Measurements from ENCODE around the gene TXNRD2.
A peak's percentile ranks its signal among the peaks of the same experiment; 100 is the strongest.

TXNRD2 gene

GRCh38 chr22:19855504-19856409, 85.9 kb downstream of the TXNRD2 start:
- DNase-seq = peak; percentile 71

- DNase-seq = peak; percentile 96
Observed at GRCh38 chr22:19854778-19855503, 86.7 kb downstream of the TXNRD2 start, which contains the start of the genes GNB1L and RTL10. Gene GNB1L, minus strand, starts transcription at chr22:19854874. Its CDS starts 33,519 bp downstream, at chr22:19821355. Gene RTL10, minus strand, starts transcription at chr22:19854874. Its CDS starts 2,613 bp downstream, at chr22:19852261.

- peak; percentile 25 for DNase-seq
Observed at GRCh38 chr22:19853879-19854777, 87.5 kb downstream of the TXNRD2 start.

- DNase-seq = no peak
Observed at GRCh38 chr22:19853058-19853878, 88.3 kb downstream of the TXNRD2 start.

GRCh38 chr22:19852177-19852781, 89.3 kb downstream of the TXNRD2 start:
- no peak for DNase-seq

GRCh38 chr22:19851291-19852176, 90.1 kb downstream of the TXNRD2 start:
- no peak for DNase-seq

- no peak for DNase-seq
Observed at GRCh38 chr22:19850763-19851109, 90.9 kb downstream of the TXNRD2 start.

GRCh38 chr22:19849835-19850762, 91.5 kb downstream of the TXNRD2 start:
- DNase-seq = no peak

- DNase-seq = no peak
Observed at GRCh38 chr22:19848298-19849224, 93.1 kb downstream of the TXNRD2 start.

GRCh38 chr22:19847345-19847632, 94.3 kb downstream of the TXNRD2 start:
- no peak for DNase-seq

- no peak for DNase-seq
Observed at GRCh38 chr22:19846620-19847344, 94.8 kb downstream of the TXNRD2 start.

- no peak for DNase-seq
Observed at GRCh38 chr22:19845054-19845722, 96.4 kb downstream of the TXNRD2 start.

GRCh38 chr22:19844377-19845053, 97.1 kb downstream of the TXNRD2 start:
- DNase-seq = no peak

- DNase-seq = no peak
Observed at GRCh38 chr22:19843857-19844376, 97.7 kb downstream of the TXNRD2 start.

- DNase-seq = no peak
Observed at GRCh38 chr22:19843107-19843856, 98.3 kb downstream of the TXNRD2 start.
